Immature natural killer cell (primary cell): ENCODE data around the gene CYLD. TPM values are rescaled to one million over a fixed set of nuclear protein-coding genes. Genes with fewer than 3 reads are reported as not detected.

Experiments used
- DNase-seq, 3 donors: peaks; one replicate each; pipeline ENCODE4 v3.0.0; 2022; ENCODE audit warnings: mixed read lengths in 1 of 3
- H3K27ac Mint-ChIP-seq, 6 donors: one replicate each; pipeline ENCODE4 v1.8.0; 2020; ENCODE audit warnings: mixed read lengths in 6 of 6, mild to moderate bottlenecking in 5 of 6, inconsistent platforms in 4 of 6, moderate library complexity in 3 of 6
- H3K27me3 Mint-ChIP-seq, 3 donors: one replicate each; pipeline ENCODE4 v1.8.0; 2020 to 2021; ENCODE audit warnings: low read depth in 3 of 3, mild to moderate bottlenecking in 3 of 3, mixed read lengths in 3 of 3, moderate library complexity in 3 of 3, inconsistent platforms in 1 of 3
- H3K36me3 Mint-ChIP-seq, 3 donors: one replicate each; pipeline ENCODE4 v1.8.0; 2020; ENCODE audit warnings: mixed read lengths in 3 of 3, inconsistent platforms in 2 of 3, mild to moderate bottlenecking in 2 of 3
- H3K4me1 Mint-ChIP-seq, 2 donors: one replicate each; pipeline ENCODE4 v1.8.0; 2020; ENCODE audit warnings: inconsistent platforms in 2 of 2, mild to moderate bottlenecking in 2 of 2, mixed read lengths in 2 of 2, moderate library complexity in 1 of 2
- H3K4me3 Mint-ChIP-seq, 5 donors: one replicate each; pipeline ENCODE4 v1.8.0; 2020; ENCODE audit warnings: mild to moderate bottlenecking in 5 of 5, mixed read lengths in 5 of 5, inconsistent platforms in 3 of 5, moderate library complexity in 3 of 5
- H3K9me3 Mint-ChIP-seq, 6 donors: one replicate each; pipeline ENCODE4 v1.8.0; 2020; ENCODE audit warnings: mild to moderate bottlenecking in 6 of 6, mixed read lengths in 6 of 6, inconsistent platforms in 4 of 6, moderate library complexity in 3 of 6
- polyA plus RNA-seq, 3 donors: library from polyadenylated mRNA; unstranded; fragments of 300-500 nt; fragmentation: Illumina TruSeq; gene quantifications; one replicate each; pipeline ENCODE4 v1.2.3, GENCODE V29; 2021

CYLD gene
- polyA plus RNA-seq, 3 donors from 2014 or later: 65.7 to 102 (median 66.1) TPM

DNA sequence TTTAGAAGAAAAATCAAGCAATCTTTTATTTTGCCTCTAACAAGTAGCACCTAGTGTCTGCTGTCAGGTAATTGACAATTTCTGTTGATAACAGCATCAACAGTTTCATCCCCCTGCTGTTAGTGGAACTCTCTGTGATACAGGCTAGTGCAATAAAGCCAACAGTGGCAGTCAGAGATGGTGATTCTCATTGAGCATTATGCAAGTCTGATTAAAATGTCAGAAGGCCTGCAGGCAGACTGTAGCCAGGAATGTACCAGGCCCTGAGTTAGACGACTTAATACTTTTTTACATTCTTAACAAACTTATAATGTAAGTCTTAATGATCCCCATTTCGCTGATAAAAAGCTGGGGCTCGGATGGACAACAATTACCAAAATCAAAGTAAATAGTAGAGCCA lies 14.6 kb downstream of the CYLD start:
- Mint-ChIP-seq H3K27ac (peak overlapping the region in 1 of 6 donors; percentile 20), H3K9me3 (no peaks in the 10 kb centered on the region)

DNA sequence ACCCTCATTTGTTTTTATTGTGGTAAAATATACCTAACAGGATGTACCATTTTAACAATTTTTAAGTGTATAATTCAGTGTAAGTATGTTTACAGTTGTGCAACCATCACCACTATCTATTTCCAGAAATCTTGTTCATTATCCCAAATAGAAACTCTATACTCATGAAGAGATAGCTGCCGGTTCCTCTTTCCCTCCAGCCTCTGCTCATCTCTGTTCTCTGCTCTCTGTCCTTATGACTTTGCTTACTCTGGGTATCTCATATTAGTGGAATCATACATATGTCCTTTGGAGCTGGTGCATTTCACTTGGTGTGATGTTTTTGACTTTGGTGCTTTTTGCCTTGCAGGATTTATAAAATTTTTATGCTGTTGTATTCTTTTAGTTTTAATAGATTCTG lies 19.4 kb downstream of the CYLD start:
- peak overlapping the region in 5 of 6 donors; percentile 3 to 58 (median 25) for H3K27ac Mint-ChIP-seq
- peaks cover 16 to 24% (median 18%) of the 10 kb centered on the region in 3 donors for H3K36me3 Mint-ChIP-seq
- H3K4me1 Mint-ChIP-seq: peaks cover 66 to 94% of the 10 kb centered on the region in 2 donors

More for the DNA sequence above, 14.6 kb downstream of the CYLD start:
- DNase-seq: no peak
- peaks cover 12 to 36% (median 29%) of the 10 kb centered on the region in 3 donors for H3K36me3 Mint-ChIP-seq
- H3K27me3 Mint-ChIP-seq: peaks cover 0 to 2% (median 0%) of the 10 kb centered on the region in 3 donors
- peaks cover 44 to 90% of the 10 kb centered on the region in 2 donors for H3K4me1 Mint-ChIP-seq
- no peak overlapping the region for H3K4me3 Mint-ChIP-seq

DNA sequence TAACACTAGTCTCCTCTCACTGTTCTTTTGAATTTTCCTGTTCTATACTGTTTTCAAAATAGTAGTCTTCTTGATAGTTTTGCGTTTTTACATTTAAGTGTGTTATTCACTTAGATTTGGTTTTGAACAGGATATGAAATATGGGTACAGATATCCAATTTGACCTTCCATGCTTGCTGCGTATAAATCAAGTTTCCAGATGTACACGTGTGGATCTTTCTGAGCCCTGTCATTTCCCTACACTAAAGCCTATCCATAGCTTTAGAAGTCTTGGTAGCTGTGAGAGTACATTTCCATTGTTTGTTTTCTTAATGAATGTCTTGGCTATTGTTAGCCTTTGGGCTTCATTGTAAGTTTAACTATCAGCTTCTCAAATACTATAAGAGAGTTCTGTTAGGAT lies 20.4 kb downstream of the CYLD start:
- peaks cover 0 to 3% (median 0%) of the 10 kb centered on the region in 6 donors for H3K9me3 Mint-ChIP-seq
- H3K4me1 Mint-ChIP-seq: peaks cover 70 to 94% of the 10 kb centered on the region in 2 donors
- peak overlapping the region in 1 of 5 donors; percentile 42 for H3K4me3 Mint-ChIP-seq
- peaks cover 23 to 31% (median 24%) of the 10 kb centered on the region in 3 donors for H3K36me3 Mint-ChIP-seq
- H3K27ac Mint-ChIP-seq: peak overlapping the region in 4 of 6 donors; percentile 1 to 32 (median 8)
- no peak for DNase-seq
- peaks cover 0 to 4% (median 0%) of the 10 kb centered on the region in 3 donors for H3K27me3 Mint-ChIP-seq

More for the DNA sequence above, 19.4 kb downstream of the CYLD start:
- DNase-seq: no peak
- H3K4me3 Mint-ChIP-seq: peak overlapping the region in 2 of 5 donors; percentile 1 to 27
- H3K27me3 Mint-ChIP-seq: peaks cover 0 to 2% (median 0%) of the 10 kb centered on the region in 3 donors
- peaks cover 0 to 3% (median 0%) of the 10 kb centered on the region in 6 donors for H3K9me3 Mint-ChIP-seq

DNA sequence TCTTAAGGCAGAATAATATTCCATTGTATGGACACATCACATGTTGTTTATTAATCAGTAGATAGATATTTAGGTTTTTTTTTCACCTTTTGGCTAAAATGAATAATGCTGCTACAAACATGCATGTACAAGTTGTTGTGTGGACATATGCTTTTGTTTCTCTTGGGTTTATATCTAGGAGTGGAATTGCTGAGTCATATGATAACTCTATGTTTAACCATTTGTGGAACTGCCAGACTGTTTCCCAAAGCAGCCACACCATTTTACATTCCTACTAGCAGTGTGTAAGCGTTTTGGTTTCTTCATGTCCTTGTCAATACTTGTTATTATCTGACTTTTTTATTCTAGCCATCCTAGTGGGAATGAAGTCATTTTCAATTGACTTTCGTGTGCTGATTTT lies 21.3 kb downstream of the CYLD start:
- H3K27ac Mint-ChIP-seq: peak overlapping the region in 2 of 6 donors; percentile 1 to 40
- H3K9me3 Mint-ChIP-seq: peaks cover 0 to 3% (median 0%) of the 10 kb centered on the region in 6 donors
- H3K4me1 Mint-ChIP-seq: peaks cover 74 to 96% of the 10 kb centered on the region in 2 donors
- H3K27me3 Mint-ChIP-seq: peaks cover 0 to 2% (median 0%) of the 10 kb centered on the region in 3 donors
- DNase-seq: no peak
- no peak overlapping the region for H3K4me3 Mint-ChIP-seq
- H3K36me3 Mint-ChIP-seq: peaks cover 19 to 30% (median 25%) of the 10 kb centered on the region in 3 donors

DNA sequence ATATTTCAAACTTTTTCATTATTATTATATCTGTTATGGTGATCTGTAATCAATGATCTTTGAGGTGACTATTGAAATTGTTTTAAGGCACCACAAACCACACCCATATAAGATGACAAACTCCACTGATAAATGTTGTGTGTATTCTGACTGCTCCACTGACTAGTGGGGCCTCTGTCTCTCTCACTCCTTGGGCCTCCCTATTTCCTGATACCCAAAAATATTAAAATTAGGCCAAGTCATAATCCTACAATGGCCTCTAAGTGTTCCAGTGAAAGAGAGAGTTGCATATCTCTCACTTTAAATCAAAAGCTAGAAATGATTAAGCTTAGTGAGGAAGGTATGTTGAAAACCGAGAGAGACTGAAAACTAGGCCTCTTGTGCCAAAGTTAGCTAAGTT lies 23.4 kb downstream of the CYLD start:
- Mint-ChIP-seq H3K27me3 (peaks cover 0 to 2% (median 0%) of the 10 kb centered on the region in 3 donors), H3K27ac (peak overlapping the region in 1 of 6 donors; percentile 49), H3K9me3 (peaks cover 0 to 3% (median 0%) of the 10 kb centered on the region in 6 donors), H3K4me1 (peaks cover 82 to 96% of the 10 kb centered on the region in 2 donors), H3K4me3 (no peak overlapping the region), H3K36me3 (peaks cover 26 to 39% (median 30%) of the 10 kb centered on the region in 3 donors)
- no peak for DNase-seq

DNA sequence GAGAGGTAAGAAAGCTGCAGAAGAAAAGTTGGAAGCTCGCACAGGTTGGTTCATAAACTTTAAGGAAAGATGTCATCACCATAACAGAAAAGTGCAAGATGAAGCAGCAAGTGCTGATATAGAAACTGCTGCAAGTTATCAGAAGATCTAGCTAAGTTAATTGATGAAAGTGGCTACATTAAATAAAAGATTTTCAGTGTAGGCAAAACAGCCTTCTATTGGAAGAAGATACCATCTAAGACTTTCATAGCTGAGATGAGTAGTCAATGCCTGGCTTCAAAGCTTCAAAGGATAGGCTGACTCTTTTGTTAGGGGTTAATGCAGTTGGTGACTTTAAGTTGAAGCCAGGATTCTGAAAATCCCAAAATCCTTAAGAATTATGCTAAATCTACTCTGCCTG lies 24.0 kb downstream of the CYLD start:
- peaks cover 26 to 39% (median 30%) of the 10 kb centered on the region in 3 donors for H3K36me3 Mint-ChIP-seq
- peaks cover 78 to 93% of the 10 kb centered on the region in 2 donors for H3K4me1 Mint-ChIP-seq
- DNase-seq: no peak
- H3K27me3 Mint-ChIP-seq: peaks cover 0 to 2% (median 0%) of the 10 kb centered on the region in 3 donors
- H3K4me3 Mint-ChIP-seq: no peak overlapping the region
- H3K27ac Mint-ChIP-seq: peak overlapping the region in 2 of 6 donors; percentile 23 to 37
- peaks cover 0 to 3% (median 0%) of the 10 kb centered on the region in 6 donors for H3K9me3 Mint-ChIP-seq

DNA sequence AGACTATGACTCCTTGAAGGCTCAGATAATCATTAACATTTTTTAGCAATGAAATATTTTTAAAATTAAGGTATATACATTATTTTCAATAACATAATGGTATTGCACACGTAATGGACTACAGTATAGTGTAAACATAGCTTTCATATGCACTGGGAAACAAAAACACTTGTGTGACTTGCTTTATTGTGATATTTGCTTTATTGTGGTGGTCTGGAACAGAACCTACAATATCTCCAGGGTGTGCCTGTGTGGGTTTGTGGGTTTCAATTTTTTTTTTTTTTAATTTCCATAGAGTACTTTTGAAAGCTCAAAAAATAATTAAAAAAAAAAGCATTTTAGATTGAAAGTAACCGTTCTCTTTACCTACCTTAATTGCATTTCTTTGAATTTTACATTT lies 25.3 kb downstream of the CYLD start:
- H3K4me3 Mint-ChIP-seq: peak overlapping the region in 2 of 5 donors; percentile 11 to 42
- no peak for DNase-seq
- H3K27ac Mint-ChIP-seq: peak overlapping the region in 3 of 6 donors; percentile 9 to 77 (median 51)
- H3K4me1 Mint-ChIP-seq: peaks cover 73 to 93% of the 10 kb centered on the region in 2 donors
- peaks cover 0 to 2% (median 0%) of the 10 kb centered on the region in 3 donors for H3K27me3 Mint-ChIP-seq
- H3K36me3 Mint-ChIP-seq: peaks cover 26 to 39% (median 30%) of the 10 kb centered on the region in 3 donors
- H3K9me3 Mint-ChIP-seq: peaks cover 0 to 3% (median 0%) of the 10 kb centered on the region in 6 donors

DNA sequence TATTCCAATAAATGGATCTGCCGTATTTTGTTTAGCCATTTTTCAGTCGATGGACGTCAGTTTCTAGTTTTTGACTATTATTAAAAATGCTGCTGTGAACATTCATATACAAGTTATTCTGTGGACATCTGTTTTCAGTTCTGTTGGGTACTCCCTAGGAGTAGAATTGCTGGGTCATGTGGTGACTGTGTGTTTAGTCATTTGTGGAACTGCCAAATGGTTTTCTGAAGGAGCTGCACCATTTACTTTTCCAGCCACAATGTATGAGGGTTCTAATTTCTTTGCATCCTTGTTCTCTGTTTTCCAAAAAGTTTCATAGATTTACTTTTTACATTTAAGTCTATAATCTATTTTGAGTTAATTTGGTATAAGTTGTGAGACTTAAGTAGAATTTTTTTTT lies 29.5 kb downstream of the CYLD start:
- H3K9me3 Mint-ChIP-seq: no peaks in the 10 kb centered on the region
- H3K4me1 Mint-ChIP-seq: peaks cover 56 to 88% of the 10 kb centered on the region in 2 donors
- peaks cover 24 to 32% (median 30%) of the 10 kb centered on the region in 3 donors for H3K36me3 Mint-ChIP-seq
- DNase-seq: no peak
- H3K27ac Mint-ChIP-seq: no peak overlapping the region
- peaks cover 0 to 2% (median 0%) of the 10 kb centered on the region in 3 donors for H3K27me3 Mint-ChIP-seq
- no peak overlapping the region for H3K4me3 Mint-ChIP-seq

DNA sequence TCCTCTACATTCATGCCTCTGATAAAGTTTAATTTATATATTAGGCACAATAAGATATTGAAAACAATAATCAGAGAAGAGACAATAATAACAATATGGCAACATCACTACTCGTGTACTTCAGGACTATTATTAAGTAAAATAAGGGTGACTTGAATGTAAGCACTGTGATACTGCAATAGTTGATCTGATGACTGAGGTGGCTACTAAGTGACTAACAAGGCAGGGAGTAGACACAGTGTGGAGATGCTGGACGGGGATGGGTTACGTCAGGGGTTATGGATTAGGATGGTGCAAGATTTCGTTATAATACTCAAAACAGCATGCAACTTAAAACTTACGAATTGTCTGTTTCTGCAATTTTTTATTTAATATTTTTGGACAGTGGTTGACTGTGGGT lies 32.5 kb downstream of the CYLD start:
- H3K27ac Mint-ChIP-seq: peak overlapping the region in 2 of 6 donors; percentile 34 to 36
- H3K36me3 Mint-ChIP-seq: peaks cover 12 to 25% (median 23%) of the 10 kb centered on the region in 3 donors
- no peak overlapping the region for H3K4me3 Mint-ChIP-seq
- H3K27me3 Mint-ChIP-seq: no peaks in the 10 kb centered on the region
- H3K9me3 Mint-ChIP-seq: no peaks in the 10 kb centered on the region
- no peak for DNase-seq
- H3K4me1 Mint-ChIP-seq: peaks cover 30 to 70% of the 10 kb centered on the region in 2 donors

DNA sequence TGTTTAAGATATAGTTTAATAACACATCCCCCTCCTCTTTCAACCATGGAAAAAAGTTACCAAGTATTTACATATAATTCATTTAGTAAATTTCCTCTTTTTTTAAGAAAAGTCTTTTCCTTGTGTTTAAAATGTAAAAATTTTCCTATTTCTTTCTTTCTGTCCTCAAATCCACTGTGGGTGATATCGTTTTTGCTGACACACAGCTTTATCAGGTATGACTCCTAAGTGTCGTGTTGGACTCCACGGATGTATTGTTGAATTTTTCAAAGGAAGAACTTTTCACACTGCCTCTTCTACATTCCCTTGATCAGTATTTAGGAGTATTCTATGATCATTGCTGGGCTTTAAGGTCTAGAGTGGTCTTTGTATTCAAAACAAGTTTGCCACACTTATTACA lies 33.1 kb downstream of the CYLD start:
- DNase-seq: no peak
- H3K4me3 Mint-ChIP-seq: no peak overlapping the region
- peak overlapping the region in 1 of 6 donors; percentile 40 for H3K27ac Mint-ChIP-seq
- peaks cover 27 to 70% of the 10 kb centered on the region in 2 donors for H3K4me1 Mint-ChIP-seq
- H3K36me3 Mint-ChIP-seq: peaks cover 13 to 26% (median 24%) of the 10 kb centered on the region in 3 donors
- no peaks in the 10 kb centered on the region for H3K27me3 Mint-ChIP-seq
- no peaks in the 10 kb centered on the region for H3K9me3 Mint-ChIP-seq

DNA sequence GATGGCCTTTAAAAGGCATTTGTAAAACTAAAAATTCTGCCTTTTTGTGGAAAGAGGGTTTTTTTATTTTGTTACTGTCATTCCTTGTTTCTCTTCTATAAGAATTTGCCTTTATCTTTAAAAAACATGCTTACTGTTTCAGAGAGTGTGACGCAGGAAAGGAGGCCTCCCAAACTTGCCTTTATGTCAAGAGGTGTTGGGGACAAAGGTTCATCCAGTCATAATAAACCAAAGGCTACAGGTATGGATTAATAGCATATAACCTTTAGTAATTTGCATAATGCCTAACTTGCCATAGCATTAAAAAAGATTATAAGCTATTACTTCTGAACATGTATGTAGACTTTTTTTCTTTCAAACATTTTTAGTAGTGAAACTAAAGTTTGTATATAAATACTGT lies 34.2 kb downstream of the CYLD start:
- Mint-ChIP-seq H3K4me1 (peaks cover 26 to 75% of the 10 kb centered on the region in 2 donors), H3K9me3 (no peaks in the 10 kb centered on the region), H3K4me3 (no peak overlapping the region), H3K27me3 (no peaks in the 10 kb centered on the region), H3K36me3 (peaks cover 15 to 33% (median 30%) of the 10 kb centered on the region in 3 donors), H3K27ac (no peak overlapping the region)
- no peak for DNase-seq

DNA sequence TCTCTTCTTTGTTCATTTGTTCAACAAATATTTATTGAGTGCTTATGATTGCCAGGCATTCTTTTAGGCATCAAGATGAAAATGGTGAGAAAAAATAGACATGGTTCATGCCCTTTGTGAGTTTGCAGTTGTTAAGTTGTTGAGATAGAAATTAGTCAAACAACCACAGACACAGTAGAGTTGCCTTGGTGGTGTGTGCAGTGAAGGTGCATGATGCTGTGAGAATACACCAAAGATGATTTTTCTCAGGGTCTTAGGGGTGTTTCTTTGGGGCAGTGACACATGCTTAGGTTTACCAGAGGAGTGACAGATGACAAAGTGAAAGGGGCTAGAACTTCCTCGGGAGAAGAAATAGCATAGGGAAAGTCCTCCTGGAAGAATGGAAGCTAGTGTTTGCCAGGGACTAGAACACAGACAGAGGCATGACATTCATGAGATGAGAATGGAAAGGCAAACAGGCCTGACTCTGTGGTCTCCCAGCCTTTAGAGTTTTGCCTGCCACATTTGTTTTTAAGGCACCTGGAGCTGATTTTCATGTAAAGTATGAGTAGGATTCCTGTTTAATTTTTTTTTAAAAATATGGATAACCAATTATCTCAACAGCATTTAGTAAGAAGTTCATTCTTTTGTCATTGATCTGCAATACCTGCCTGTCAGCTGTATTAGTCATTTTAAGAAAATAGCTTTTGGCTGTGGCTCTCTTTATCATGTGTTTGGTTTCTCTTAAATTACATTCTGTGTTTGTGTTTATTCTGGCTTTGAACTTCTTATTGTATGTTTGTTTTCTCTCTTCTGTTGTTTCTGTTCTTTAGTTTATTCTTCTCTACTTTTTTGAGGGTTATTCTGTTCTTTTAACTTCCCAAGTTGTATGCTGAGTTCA lies 36.6 kb downstream of the CYLD start:
- Mint-ChIP-seq H3K36me3 (peaks cover 15 to 41% (median 39%) of the 10 kb centered on the region in 3 donors), H3K9me3 (no peaks in the 10 kb centered on the region), H3K4me1 (peaks cover 21 to 62% of the 10 kb centered on the region in 2 donors), H3K27me3 (no peaks in the 10 kb centered on the region), H3K4me3 (no peak overlapping the region), H3K27ac (peak overlapping the region; percentile 5 to 72 (median 62))
- no peak for DNase-seq

DNA sequence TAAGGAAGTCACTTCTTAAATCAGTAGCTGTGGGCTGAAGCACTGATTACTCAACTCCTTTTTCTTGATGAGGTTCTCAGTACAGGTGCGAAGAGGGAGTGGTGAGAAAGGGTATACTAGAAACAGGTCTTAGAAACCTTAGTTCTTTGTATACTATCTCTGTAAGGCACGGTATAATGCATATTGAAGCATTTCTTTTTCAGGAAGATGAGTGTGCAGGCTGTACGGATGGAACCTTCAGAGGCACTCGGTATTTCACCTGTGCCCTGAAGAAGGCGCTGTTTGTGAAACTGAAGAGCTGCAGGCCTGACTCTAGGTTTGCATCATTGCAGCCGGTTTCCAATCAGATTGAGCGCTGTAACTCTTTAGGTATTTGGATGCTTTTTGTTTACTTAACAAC lies 39.2 kb downstream of the CYLD start:
- no peak for DNase-seq
- Mint-ChIP-seq H3K4me3 (peak overlapping the region in 1 of 5 donors; percentile 43), H3K27me3 (no peaks in the 10 kb centered on the region), H3K9me3 (no peaks in the 10 kb centered on the region), H3K27ac (peak overlapping the region in 5 of 6 donors; percentile 41 to 78 (median 57)), H3K36me3 (peaks cover 20 to 61% (median 38%) of the 10 kb centered on the region in 3 donors), H3K4me1 (peaks cover 11 to 39% of the 10 kb centered on the region in 2 donors)

DNA sequence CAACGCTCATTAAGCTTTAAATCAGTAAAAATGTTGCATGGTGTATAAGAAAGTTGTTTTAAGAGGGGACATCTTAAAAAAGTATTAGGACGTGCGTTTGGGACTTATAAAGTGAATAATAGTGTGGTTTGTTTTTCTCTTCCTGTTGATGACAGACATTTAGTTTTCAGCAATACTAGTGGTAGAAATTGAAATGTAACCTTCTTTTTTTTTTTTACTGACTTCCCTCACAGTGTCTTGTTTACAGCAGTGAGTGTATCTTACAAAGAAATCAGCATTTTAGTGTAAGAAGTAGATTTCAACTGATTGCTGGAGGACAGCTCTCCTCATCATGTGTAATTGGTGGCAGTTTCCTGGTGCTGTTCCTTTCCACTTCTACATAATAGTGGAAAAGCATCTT lies 39.6 kb downstream of the CYLD start:
- H3K36me3 Mint-ChIP-seq: peaks cover 20 to 64% (median 38%) of the 10 kb centered on the region in 3 donors
- peak overlapping the region in 1 of 5 donors; percentile 43 for H3K4me3 Mint-ChIP-seq
- H3K4me1 Mint-ChIP-seq: peaks cover 11 to 39% of the 10 kb centered on the region in 2 donors
- no peaks in the 10 kb centered on the region for H3K9me3 Mint-ChIP-seq
- DNase-seq: no peak
- no peaks in the 10 kb centered on the region for H3K27me3 Mint-ChIP-seq
- peak overlapping the region; percentile 41 to 79 (median 60) for H3K27ac Mint-ChIP-seq
